Suppressor macrophage treated with lipopolysaccharide for 4 hours (primary cell): ENCODE measurements around the gene JOSD2.
"Not testable (repeated sequence)": the region's sequence is repeated elsewhere in the genome, so short reads cannot be mapped to it uniquely, and the experiment has no call there.

Source experiments
- DNase-seq: peaks from one replicate; pipeline ENCODE4 v3.0.0-alpha.2; 2020

JOSD2 gene

GRCh38 chr19:50546527-50547221 lies 35.7 kb upstream of the JOSD2 start:
- DNase-seq: no peak

DNA sequence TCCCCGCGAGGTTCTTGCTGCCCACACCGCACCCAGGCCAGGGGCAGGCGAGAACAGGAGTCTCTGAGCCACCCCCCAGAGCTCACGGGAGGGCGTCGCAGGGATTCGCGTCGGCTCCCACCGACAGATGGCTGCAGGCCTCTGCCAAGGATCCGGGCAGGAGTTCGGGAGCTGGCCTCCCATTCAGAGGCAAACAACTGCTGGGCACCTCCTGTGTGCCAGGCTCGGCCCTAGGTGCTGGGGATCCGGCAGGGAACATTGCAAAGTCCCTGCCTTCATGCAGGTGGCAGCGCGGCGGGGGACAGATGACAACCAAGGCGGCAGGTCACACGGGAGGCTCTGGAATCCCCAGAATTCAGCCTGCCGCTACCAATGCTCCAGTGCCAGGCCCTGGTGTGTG lies 32.0 kb upstream of the JOSD2 start:
- no peak for DNase-seq

DNA sequence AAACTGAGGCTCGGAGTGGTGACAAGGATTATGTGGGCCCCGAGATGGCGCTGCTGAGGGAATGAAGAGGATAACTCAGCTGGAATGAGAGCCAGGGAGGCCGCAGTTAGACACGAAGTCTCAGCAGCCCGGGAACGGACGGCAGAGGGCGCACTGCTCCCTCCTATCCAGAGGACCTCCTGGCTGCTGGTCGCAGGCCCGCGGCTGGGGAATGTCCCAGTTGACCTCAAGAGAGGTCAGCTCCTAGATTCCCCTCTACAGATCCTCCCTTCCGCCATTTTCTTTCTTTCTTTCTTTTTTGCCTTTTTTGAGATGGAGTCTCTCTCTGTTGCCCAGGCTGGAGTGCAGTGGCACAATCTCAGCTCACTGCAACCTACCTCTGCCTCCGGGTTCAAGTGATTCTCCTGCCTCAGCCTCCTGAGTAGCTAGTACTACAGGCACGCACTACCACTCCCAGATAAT lies 26.8 kb upstream of the JOSD2 start:
- peak; percentile 82 for DNase-seq

- DNase-seq: no peak
Measured at GRCh38 chr19:50537306-50537685, 26.3 kb upstream of the JOSD2 start.

DNA sequence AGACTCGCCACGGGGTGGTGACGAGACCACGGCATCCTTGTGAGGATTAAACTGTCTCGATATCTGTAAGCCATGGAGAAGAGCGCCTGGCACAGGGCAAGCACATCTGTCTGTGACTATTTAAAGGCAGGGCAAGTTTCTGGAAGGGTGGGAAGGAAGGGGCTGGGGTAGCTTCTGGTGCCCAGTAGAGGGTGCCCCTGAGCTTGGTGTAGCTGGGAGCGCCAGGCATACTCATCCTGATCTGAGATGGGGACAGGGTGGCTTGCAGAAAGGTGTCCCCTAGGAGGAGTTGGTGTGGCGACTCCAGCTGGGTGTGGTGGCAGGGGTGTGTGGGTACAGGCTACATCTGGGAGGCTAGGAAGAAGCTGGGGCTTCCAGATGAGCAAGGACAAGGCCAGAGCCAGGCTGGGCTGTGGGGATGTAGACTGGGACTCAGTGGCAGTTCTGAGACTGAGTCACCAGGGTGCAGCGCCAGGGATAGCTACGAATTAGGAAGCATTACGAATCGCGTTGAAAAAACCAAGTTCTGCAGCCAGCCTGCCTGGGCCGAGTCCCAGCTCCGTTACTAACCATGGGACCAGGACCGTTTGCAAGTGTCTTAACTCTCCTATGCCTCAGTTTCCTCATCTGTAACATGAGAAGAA lies 25.8 kb upstream of the JOSD2 start:
- DNase-seq: no peak

- no peak for DNase-seq
Measured at GRCh38 chr19:50535672-50536187, 24.7 kb upstream of the JOSD2 start.

DNA sequence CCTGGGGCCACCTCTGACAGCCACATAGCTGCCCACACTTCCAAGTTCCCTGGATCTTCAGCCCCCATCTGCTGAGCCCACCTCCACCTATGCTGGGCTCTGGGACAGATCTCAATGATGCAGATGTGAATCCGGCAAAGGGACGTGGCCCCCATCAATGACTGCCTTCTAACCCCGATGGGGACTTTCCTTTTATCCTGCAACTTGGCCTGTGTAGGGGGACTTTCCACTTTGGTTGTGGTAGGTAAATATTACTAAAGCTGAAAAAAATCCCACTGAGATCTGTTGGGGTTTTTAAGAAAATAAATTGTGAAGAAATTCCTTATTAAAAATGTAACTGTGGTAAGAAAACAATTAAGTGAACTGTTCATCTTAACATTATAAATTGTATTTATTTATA lies 23.5 kb upstream of the JOSD2 start:
- no peak for DNase-seq

- no peak for DNase-seq
Measured at GRCh38 chr19:50532952-50533351, 22.0 kb upstream of the JOSD2 start.

DNA sequence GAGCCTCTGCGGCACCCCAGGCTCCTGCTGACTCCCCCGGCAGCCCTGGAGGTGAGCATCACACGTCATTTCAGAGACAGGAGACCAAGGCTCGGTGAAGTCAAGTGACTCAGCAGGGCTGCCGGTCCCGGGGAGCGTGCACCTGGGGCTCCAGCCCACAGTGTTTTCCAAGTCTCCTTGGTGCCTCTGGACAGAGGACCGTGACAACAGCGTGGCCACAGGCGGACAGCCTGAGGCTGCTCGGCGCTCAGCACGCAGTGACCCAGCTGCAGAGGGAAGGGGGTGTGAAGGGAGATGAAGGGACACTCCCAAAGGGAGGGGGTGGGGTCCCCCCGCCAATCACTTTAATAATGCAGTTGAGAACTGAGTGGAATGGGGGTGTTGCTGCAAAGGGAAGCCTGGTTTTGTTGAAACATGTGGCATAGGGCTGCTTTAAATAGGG lies 20.2 kb upstream of the JOSD2 start:
- DNase-seq: no peak

DNA sequence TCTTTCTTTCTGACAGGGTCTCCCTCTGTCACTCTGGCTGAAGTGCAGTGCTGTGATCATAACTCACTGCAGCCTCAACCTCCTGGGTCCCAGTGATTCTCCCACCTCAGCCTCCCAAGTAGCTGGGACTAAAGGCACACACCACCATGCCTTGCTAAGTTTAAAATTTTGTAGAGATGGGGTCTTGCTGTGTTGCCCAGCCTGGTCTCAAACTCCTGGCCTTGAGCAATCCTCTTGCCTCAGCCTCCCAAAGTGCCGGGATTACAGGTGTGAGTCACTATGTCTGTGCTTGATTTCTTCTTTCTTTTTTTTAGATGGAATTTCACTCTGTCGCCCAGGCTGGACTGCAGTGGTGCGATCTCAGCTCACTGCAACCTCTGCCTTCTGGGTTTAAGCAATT lies 17.1 kb upstream of the JOSD2 start:
- not testable (repeated sequence) for DNase-seq

DNA sequence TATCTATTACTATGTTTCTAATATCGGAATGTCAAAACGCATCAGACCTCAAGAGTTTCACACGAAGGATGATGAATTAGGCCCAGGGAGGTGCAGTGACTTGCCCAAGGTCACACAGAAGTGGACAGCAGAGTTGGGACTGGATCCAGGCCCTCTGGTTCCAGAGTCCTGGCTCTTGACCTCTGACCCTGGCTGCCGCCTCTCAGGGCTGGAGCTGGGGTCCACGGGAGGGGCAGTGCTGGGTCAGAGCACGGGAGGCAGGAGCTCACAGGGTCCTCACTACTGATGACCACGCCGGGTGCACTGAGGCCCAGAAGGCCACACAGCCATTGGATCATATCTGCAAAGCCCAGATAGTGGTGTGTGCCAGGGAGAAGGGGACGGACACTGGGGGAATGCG lies 11.9 kb upstream of the JOSD2 start:
- no peak for DNase-seq

GRCh38 chr19:50520822-50521465 lies 10.0 kb upstream of the JOSD2 start:
- DNase-seq: no peak

DNA sequence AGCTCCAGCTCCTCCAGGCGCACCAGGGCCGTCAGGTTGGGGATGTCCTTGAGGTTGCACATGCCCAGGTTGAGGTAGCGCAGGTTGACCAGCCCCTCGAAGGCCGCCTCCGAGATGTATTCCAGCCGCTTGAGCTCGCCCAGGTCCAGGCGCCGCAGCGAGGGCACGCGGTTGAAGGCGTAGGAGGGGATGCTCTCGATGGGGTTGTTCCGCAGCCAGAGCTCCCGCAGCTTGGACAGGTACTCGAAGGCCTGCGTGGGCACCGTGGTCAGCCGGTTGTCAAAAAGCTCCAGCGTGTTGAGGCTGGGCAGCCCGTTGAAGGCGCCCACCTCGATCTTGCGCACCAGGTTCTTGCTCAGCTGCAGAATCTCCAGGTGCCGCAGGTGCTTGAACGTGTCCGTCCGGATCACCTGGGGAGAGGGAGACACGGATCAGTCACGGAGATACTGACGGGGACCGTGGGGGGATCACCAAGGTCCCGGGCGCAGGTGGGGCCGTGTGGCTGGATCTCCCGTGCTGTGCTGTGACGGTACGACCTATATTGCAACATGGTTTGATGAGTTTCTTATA lies 8.1 kb upstream of the JOSD2 start:
- no peak for DNase-seq

- DNase-seq: no peak
Measured at GRCh38 chr19:50518091-50519005, 7.4 kb upstream of the JOSD2 start.

DNA sequence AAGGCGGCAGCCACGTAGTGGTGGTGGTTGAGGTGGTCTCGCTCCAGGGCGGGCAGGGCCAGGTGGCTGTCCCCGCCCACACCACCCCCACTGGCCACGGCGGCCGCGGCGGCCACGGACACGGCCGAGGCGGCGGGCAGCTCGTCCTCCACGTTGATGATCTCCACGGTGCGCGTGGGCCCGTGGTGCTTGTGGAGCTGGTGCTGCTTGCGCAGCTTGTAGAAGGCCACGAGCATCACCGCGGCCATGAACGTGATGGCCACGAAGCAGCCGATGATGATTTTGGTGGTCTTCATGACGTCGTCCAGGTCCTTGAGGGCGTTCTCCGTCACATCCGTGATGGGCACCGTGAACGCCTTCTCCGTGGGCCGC lies 6.7 kb upstream of the JOSD2 start:
- DNase-seq: no peak

GRCh38 chr19:50516964-50517703 lies 6.1 kb upstream of the JOSD2 start:
- DNase-seq: no peak

DNA sequence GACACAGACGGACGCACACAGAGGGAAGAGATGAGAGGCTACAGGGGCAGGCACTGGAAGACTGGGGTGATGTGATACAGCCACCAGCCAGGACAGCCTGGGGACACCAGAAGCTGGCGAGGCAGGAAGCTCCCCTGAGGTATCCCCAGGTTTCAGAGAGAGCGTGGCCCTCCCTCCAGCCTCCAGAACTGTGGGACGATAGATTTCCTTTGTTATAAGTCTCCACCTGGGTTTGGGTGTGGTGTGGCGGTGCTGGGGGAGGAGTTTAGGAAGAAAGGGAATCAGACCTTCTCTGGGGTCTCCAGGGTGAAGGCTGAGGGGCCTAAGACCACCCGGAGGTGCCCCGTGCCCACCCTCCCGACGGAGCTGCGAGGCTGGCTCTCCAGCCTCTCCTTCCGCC lies 5.5 kb upstream of the JOSD2 start:
- DNase-seq: no peak

DNA sequence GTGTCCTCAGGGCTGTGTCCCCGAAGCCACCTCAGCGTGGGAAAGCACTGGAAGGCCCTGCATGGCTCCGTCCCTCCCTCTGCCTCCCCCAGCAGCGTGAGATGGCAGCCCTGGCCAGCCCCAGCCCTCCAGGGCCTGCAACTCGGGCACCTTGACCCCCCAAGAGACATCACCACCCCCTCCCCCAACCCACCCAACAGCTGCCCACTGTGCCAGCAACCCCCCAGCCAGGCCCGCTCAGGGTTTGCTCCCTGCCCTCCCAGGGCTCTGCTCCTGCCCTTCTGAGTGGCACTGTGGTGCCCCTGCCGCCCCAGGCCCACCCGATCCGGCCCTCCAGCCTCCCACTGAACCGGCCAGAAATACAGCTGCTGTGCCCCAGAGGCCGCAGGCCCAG lies 4.2 kb upstream of the JOSD2 start:
- no peak for DNase-seq

DNA sequence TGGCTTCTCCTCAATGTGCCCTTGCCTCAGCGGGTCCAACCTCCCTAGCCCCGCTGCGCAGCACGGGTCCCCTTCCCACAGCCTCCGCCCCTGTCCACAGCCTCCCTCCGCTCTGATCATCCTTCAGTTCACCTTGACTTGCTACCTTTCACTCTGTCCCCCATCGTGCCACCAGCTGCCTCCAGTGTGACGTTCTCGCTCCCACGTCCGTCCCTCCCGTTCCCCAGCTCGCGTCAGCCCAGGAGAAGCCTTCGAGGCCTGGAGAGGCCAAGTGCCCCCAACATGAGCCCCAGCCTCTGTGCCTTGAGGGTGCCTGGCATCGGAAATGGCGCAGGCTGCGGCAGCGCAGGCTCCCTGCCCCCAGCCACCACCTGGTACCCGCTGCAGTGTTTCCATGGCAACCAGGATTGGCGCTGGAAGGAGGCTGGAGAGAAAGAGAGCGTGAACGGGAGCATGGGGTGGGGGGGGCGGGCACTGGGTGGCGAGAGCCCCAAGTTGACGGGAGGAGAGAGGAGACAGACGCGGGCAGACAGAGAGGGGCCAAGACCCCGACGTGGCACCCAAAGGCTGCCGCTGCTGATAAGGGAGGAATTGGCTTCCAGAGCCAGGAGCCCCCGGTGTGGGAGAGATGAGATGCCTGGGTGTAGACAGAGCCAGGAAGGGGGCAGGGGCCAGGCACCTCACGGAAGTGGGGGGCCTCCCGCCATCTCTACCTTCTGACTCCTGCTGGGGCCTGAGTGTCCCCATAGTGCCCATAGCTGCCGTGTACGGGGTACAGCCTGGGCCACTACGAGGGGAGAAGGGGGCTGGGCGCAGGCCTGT lies 3.6 kb upstream of the JOSD2 start:
- DNase-seq: no peak

DNA sequence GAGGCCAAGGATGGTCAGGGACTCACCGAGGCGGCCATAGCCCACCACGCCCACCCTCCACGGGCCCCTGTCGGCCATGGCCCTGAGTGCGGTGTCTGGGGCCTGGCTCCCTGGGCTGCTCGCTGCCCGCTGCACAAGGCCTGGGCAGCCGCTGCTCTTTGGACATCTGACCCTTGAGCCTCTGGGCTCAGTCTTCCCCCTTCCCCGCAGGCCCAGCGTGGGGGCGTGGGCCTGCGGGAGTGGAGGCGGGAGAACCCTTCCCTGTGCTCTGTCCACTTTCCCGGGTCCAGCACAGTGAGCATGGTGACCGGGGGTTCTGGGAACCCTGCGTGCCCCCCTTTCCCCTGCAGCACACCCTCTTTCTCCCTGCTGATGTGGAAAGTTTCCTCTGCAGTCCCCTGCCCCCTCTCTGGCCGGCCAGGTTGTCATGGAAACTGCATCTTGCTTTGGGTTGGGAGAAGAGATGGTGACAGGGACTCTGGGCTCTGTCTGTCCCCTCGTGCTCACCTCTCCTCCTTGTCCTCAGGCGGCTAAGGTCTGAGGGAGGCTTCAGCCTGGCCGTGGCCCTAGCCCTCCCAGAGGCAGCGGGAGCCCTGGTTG lies 2.9 kb upstream of the JOSD2 start, which contains the start of gene ASPDH:
Gene ASPDH (minus strand): TSS at position 168 of the 600 bp plus-strand sequence. CDS start 90 bp downstream, at position 78.
- no peak for DNase-seq
